Measurements from ENCODE around the gene WDR6. TPM values are rescaled to one million over a fixed set of nuclear protein-coding genes. Genes with fewer than 3 reads are reported as not detected.
A peak's percentile ranks its signal among the peaks of the same experiment; 100 is the strongest.

WDR6 gene
- 100 to 1,000 TPM; 180 to 201 (median 191) TPM for polyA plus RNA-seq (ENCODE audit: insufficient read length in 4 of 4)

GRCh38 chr3:49007068-49007770 lies at the start of gene WDR6:
TSS of gene WDR6 (plus strand) at chr3:49007391. CDS start at chr3:49007432, 41 bp downstream.
- DNase-seq (ENCODE audit: low read depth in 4 of 4, low spot score in 3 of 4): peak; percentile 90 to 93 (median 90)

GRCh38 chr3:48960841-48961413 lies 46.3 kb upstream of the WDR6 start:
- no peak for DNase-seq (ENCODE audit: low read depth in 4 of 4, low spot score in 3 of 4)

GRCh38 chr3:48962340-48962739 lies 44.9 kb upstream of the WDR6 start:
- no peak for DNase-seq (ENCODE audit: low read depth in 4 of 4, low spot score in 3 of 4)

GRCh38 chr3:48962939-48963338 lies 44.3 kb upstream of the WDR6 start:
- DNase-seq (ENCODE audit: low read depth in 4 of 4, low spot score in 3 of 4): no peak

GRCh38 chr3:48963591-48963990 lies 43.6 kb upstream of the WDR6 start:
- DNase-seq (ENCODE audit: low read depth in 4 of 4, low spot score in 3 of 4): no peak

GRCh38 chr3:48966367-48966766 lies 40.8 kb upstream of the WDR6 start:
- no peak for DNase-seq (ENCODE audit: low read depth in 4 of 4, low spot score in 3 of 4)

- no peak for DNase-seq (ENCODE audit: low read depth in 4 of 4, low spot score in 3 of 4)
These were observed 40.3 kb upstream of the WDR6 start for GRCh38 chr3:48966876-48967361.

- no peak for DNase-seq (ENCODE audit: low read depth in 4 of 4, low spot score in 3 of 4)
These were observed 36.6 kb upstream of the WDR6 start for GRCh38 chr3:48970586-48970985.

- DNase-seq (ENCODE audit: low read depth in 4 of 4, low spot score in 3 of 4): no peak
These were observed 32.9 kb upstream of the WDR6 start for GRCh38 chr3:48974076-48974864.

- DNase-seq (ENCODE audit: low read depth in 4 of 4, low spot score in 3 of 4): no peak
These were observed 27.7 kb upstream of the WDR6 start for GRCh38 chr3:48979451-48979850.

- no peak for DNase-seq (ENCODE audit: low read depth in 4 of 4, low spot score in 3 of 4)
These were observed 26.9 kb upstream of the WDR6 start for GRCh38 chr3:48980295-48980694.

- DNase-seq (ENCODE audit: low read depth in 4 of 4, low spot score in 3 of 4): no peak
These were observed 25.2 kb upstream of the WDR6 start for GRCh38 chr3:48982016-48982415.

GRCh38 chr3:48982686-48983085 lies 24.5 kb upstream of the WDR6 start:
- DNase-seq (ENCODE audit: low read depth in 4 of 4, low spot score in 3 of 4): no peak

- DNase-seq (ENCODE audit: low read depth in 4 of 4, low spot score in 3 of 4): no peak
These were observed 24.1 kb upstream of the WDR6 start for GRCh38 chr3:48983096-48983495.

- DNase-seq (ENCODE audit: low read depth in 4 of 4, low spot score in 3 of 4): no peak
These were observed 22.5 kb upstream of the WDR6 start for GRCh38 chr3:48984663-48985062.

- no peak for DNase-seq (ENCODE audit: low read depth in 4 of 4, low spot score in 3 of 4)
These were observed 21.3 kb upstream of the WDR6 start for GRCh38 chr3:48985831-48986376.

GRCh38 chr3:48989126-48989795 lies 17.9 kb upstream of the WDR6 start:
- DNase-seq (ENCODE audit: low read depth in 4 of 4, low spot score in 3 of 4): no peak

GRCh38 chr3:48989796-48990635 lies 17.2 kb upstream of the WDR6 start, which contains the start of gene P4HTM:
TSS of gene P4HTM (plus strand) at chr3:48990241. CDS start at chr3:48990257, 16 bp downstream.
- DNase-seq (ENCODE audit: low read depth in 4 of 4, low spot score in 3 of 4): peak; percentile 74 to 80 (median 77)

- DNase-seq (ENCODE audit: low read depth in 4 of 4, low spot score in 3 of 4): peak in 1 of 4 donors; percentile 8
These were observed 16.3 kb upstream of the WDR6 start for GRCh38 chr3:48990636-48991469.

All from right renal pelvis (tissue), 4 donors.